Endothelial cell of umbilical vein (primary cell): ENCODE results near the gene QRICH2. TPM values are rescaled to one million over a fixed set of nuclear protein-coding genes. Genes with fewer than 3 reads are reported as not detected.
A peak's percentile ranks its signal among the peaks of the same experiment; 100 is the strongest.

Experiments used
- BruUV-seq: library from RNA; stranded (reverse); fragments of 400-500 nt; replicated peaks from 2 replicates; lab custom pipeline; 2021; lab: Mats Ljungman, UMichigan
- CTCF ChIA-PET: fragments of 300-600, 350-600 bp; sonication (Branson Sonifier 250); formaldehyde crosslinking; loops from one replicate; lab custom pipeline; 2021; ENCODE audit warnings: antibody characterized with exemption, inconsistent platforms; lab: Charles Lee
- POLR2A ChIA-PET: fragments of 300-600, 350-600 bp; sonication (Branson Sonifier 250); formaldehyde crosslinking; loops from one replicate; lab custom pipeline; 2021; ENCODE audit warnings: antibody characterized with exemption, inconsistent platforms; lab: Charles Lee
- DNase-seq: peaks from one replicate; pipeline ENCODE4 v3.0.0-alpha.2; 2011; ENCODE audit warnings: low read depth, low spot score
- FAIRE-seq: peaks from 2 replicates; lab custom pipeline; 2011; peaks lifted over from hg19 to GRCh38; lab: Jason Lieb, UNC
- H2AFZ ChIP-seq: 2 replicates; pipeline ENCODE4 v1.6.0; 2012; ENCODE audit warnings: low read depth, low read length, control low read depth, inconsistent platforms
- H3K27ac ChIP-seq: 2 replicates; pipeline ENCODE4 v1.5.1; 2011; ENCODE audit warnings: low read depth, mild to moderate bottlenecking, control low read depth, low read length, moderate library complexity; ENCODE audit not compliant: insufficient read depth
- H3K27me3 ChIP-seq, 2 experiments: 2 replicates each; pipeline versions ENCODE4 v1.6.0 to v1.6.1; 2011; ENCODE audit warnings: low read length in 2 of 2, mixed read lengths in 1 of 2; ENCODE audit not compliant: control insufficient read depth in 2 of 2, insufficient read depth in 2 of 2
- H3K36me3 ChIP-seq, 2 experiments: 2 replicates in 1 of 2; 3 replicates in 1 of 2; pipeline ENCODE4 v1.5.1; 2011; ENCODE audit warnings: low read length in 2 of 2, mild to moderate bottlenecking in 1 of 2, moderate library complexity in 1 of 2; ENCODE audit not compliant: control insufficient read depth in 2 of 2, insufficient read depth in 2 of 2; ENCODE audit errors: extremely low read depth in 1 of 2
- H3K4me1 ChIP-seq: 3 replicates; pipeline ENCODE4 v1.5.1; 2011; ENCODE audit warnings: mild to moderate bottlenecking, low read length; ENCODE audit not compliant: control insufficient read depth, insufficient read depth; ENCODE audit errors: extremely low read depth
- H3K4me2 ChIP-seq: 2 replicates; pipeline ENCODE4 v1.6.1; 2011; ENCODE audit warnings: low read length, control low read depth, mixed read lengths; ENCODE audit not compliant: insufficient read depth
- H3K4me3 ChIP-seq, 3 experiments: fragments of 200-600 bp in 1 of 3; sonication (generic), shearing (Covaris generic) in 1 of 3; replicated peaks in 1 of 3; 2 replicates each; pipeline ENCODE4 v1.5.1; 2011 to 2016; ENCODE audit warnings: control low read depth in 3 of 3, low read length in 3 of 3, mild to moderate bottlenecking in 2 of 3, inconsistent platforms in 1 of 3, low read depth in 1 of 3, moderate library complexity in 1 of 3; ENCODE audit not compliant: insufficient read depth in 1 of 3
- H3K79me2 ChIP-seq: 2 replicates; pipeline ENCODE4 v1.6.0; 2012; ENCODE audit warnings: low read length, inconsistent platforms; ENCODE audit not compliant: control insufficient read depth, insufficient read depth
- H3K9ac ChIP-seq: replicated peaks from 2 replicates; pipeline ENCODE3; 2011; ENCODE audit warnings: low read length, control low read depth; ENCODE audit not compliant: insufficient read depth; ENCODE audit errors: extremely low read depth
- H3K9me1 ChIP-seq: replicated peaks from 3 replicates; pipeline ENCODE4 v1.6.0; 2011; ENCODE audit warnings: mild to moderate bottlenecking, low read length; ENCODE audit not compliant: control insufficient read depth, insufficient read depth; ENCODE audit errors: extremely low read depth
- H3K9me3 ChIP-seq: replicated peaks from 2 replicates; pipeline ENCODE4 v1.5.1; 2012; ENCODE audit warnings: low read length, inconsistent platforms; ENCODE audit not compliant: control insufficient read depth, insufficient read depth
- H4K20me1 ChIP-seq: replicated peaks from 2 replicates; pipeline ENCODE3; 2011; ENCODE audit warnings: mild to moderate bottlenecking, low read length; ENCODE audit not compliant: control insufficient read depth, insufficient read depth; ENCODE audit errors: extremely low read depth
- EZH2 ChIP-seq: IDR thresholded peaks from 2 replicates; pipeline ENCODE4 v1.6.1; 2012; ENCODE audit warnings: borderline replicate concordance, low read depth, mild to moderate bottlenecking, moderate library complexity, low read length, inconsistent platforms; ENCODE audit not compliant: severe bottlenecking
- FOS ChIP-seq: IDR thresholded peaks from 2 replicates; pipeline ENCODE4 v1.6.1; 2011; ENCODE audit warnings: mild to moderate bottlenecking, low read length, moderate library complexity, borderline replicate concordance; ENCODE audit not compliant: insufficient read depth
- GATA2 ChIP-seq: IDR thresholded peaks from 2 replicates; pipeline ENCODE4 v1.7.0; 2011; ENCODE audit warnings: low read depth, mild to moderate bottlenecking, moderate library complexity, mixed read lengths, low read length; ENCODE audit not compliant: insufficient read length, insufficient read depth
- JUN ChIP-seq: IDR thresholded peaks from 2 replicates; pipeline ENCODE4 v1.6.1; 2011; ENCODE audit warnings: borderline replicate concordance, low read depth; ENCODE audit not compliant: insufficient read length, insufficient read depth
- MYC ChIP-seq: IDR thresholded peaks from one replicate; pipeline ENCODE4 v1.6.1; 2011; ENCODE audit warnings: mild to moderate bottlenecking, low read depth, low read length
- POLR2A ChIP-seq: IDR thresholded peaks from 2 replicates; pipeline ENCODE4 v1.6.1; 2012; ENCODE audit warnings: low read depth, mild to moderate bottlenecking, control low read depth, low read length
- POLR2AphosphoS5 ChIP-seq: IDR thresholded peaks from 2 replicates; pipeline ENCODE4 v1.6.1; 2012; ENCODE audit warnings: low read depth, mild to moderate bottlenecking, control low read depth, low read length, moderate library complexity; ENCODE audit not compliant: insufficient read depth
- dilution Hi-C: fragments of 300-500 bp; cut with MboI; formaldehyde crosslinking; loops from one replicate; pipeline ENCODE4 v1.15.0; 2019; ENCODE audit warnings: low sequenced_read_pairs; ENCODE audit not compliant: extremely low pct_ligation_motif_present
- intact Hi-C: fragments of 100-400 bp; cut with micrococcal nuclease; formaldehyde crosslinking; loops from one replicate; pipeline ENCODE4 v1.10.0; 2022
- polyA plus RNA-seq, 4 experiments: library from polyadenylated mRNA; depleted of rRNA in 3 of 4; stranded (reverse) in 3 of 4; unstranded in 1 of 4; fragments of >200 nt; gene quantifications; 2 replicates each; pipeline versions ENCODE4 v1.2.1 to v1.2.3, GENCODE V29; 2011 to 2012; ENCODE audit warnings: missing spikeins in 1 of 4
- total RNA-seq: library from RNA; stranded (reverse); gene quantifications from 2 replicates; pipeline ENCODE4 v1.2.3, GENCODE V29; 2021
- TF ChIP-seq, protein P1 (sequence below): IDR thresholded peaks from 2 replicates; pipeline ENCODE4 v1.6.1; 2011; ENCODE audit not compliant: insufficient read depth, insufficient read length
- TF ChIP-seq, protein P2 (sequence below), 2 donors: IDR thresholded peaks; 1 replicate in 1 of 2; 2 replicates in 1 of 2; pipeline ENCODE4 v1.5.1; 2011; ENCODE audit warnings: low read length in 2 of 2, mild to moderate bottlenecking in 2 of 2, moderate library complexity in 2 of 2, control low read depth in 1 of 2, inconsistent platforms in 1 of 2, low read depth in 1 of 2; ENCODE audit not compliant: insufficient read depth in 1 of 2; ENCODE audit errors: extremely low read depth in 1 of 2

Gene QRICH2
- total and polyA plus RNA-seq, 2 donors (not counting 3 experiments of a cell fraction or from before 2014, with no cell fraction given): 6.7 to 9.6 TPM

DNA sequence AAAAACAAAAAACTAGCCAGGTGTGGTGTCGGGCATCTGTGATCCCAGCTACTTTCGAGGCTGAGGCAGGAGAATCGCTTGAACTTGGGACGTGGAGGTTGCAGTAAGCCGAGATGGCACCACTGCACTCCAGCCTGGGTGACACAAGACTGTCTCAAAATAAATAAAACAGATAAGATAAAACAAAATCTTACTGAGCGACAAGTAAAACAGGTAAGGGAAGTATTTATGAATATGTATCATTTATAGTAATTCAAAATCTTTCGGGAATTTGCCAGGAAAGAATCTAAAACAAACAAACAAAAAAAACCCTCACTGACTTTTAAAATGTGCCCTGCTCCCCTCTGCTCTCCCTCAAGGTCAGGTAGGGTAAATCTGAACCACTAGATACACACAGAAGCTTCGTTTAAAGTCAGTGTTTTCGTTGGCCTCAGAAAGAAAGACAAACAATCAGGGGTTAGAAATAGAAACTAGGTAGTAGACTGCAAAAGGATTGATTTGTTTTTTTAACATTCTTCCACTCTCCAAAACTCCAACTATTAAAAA lies 43.5 kb upstream of the QRICH2 start:
- BruUV-seq: no TSS peak
- intact Hi-C loops (no loop called here), dilution Hi-C loops (no loop called here)
- peaks cover 0 to 5% of the 10 kb centered on the region in 2 experiments for H3K36me3 ChIP-seq
- no peaks in the 10 kb centered on the region for H3K27me3 ChIP-seq
- CTCF ChIA-PET: interaction anchor here (0.9 to 4.5 kb wide), 13 partner anchors 12 to 107 kb away, joined by 3 to 57 read pairs (median 5); partner anchors contain the start of gene SPHK1
- H3K9me1 ChIP-seq: no peaks in the 10 kb centered on the region
- no peaks in the 10 kb centered on the region for H4K20me1 ChIP-seq
- peak overlapping the region; percentile 86 for H3K4me2 ChIP-seq
- H2AFZ ChIP-seq: no peak overlapping the region
- H3K9me3 ChIP-seq: no peaks in the 10 kb centered on the region
- peak overlapping the region in 2 of 3 experiments; percentile 8 to 52 for H3K4me3 ChIP-seq
- FAIRE-seq: peak; percentile 75
- DNase-seq: peak; percentile 52
- H3K4me1 ChIP-seq: peaks cover 10% of the 10 kb centered on the region
- TF ChIP-seq POLR2AphosphoS5: no peak
- TF ChIP-seq, protein P1, sequence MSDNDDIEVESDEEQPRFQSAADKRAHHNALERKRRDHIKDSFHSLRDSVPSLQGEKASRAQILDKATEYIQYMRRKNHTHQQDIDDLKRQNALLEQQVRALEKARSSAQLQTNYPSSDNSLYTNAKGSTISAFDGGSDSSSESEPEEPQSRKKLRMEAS: no peak
- no peak for TF ChIP-seq MYC
- TF ChIP-seq EZH2: no peak
- TF ChIP-seq JUN: no peak
- H3K79me2 ChIP-seq: peaks cover 29% of the 10 kb centered on the region
- no peak overlapping the region for H3K9ac ChIP-seq
- POLR2A ChIA-PET: no interaction called here
- peak overlapping the region; percentile 17 for H3K27ac ChIP-seq

DNA sequence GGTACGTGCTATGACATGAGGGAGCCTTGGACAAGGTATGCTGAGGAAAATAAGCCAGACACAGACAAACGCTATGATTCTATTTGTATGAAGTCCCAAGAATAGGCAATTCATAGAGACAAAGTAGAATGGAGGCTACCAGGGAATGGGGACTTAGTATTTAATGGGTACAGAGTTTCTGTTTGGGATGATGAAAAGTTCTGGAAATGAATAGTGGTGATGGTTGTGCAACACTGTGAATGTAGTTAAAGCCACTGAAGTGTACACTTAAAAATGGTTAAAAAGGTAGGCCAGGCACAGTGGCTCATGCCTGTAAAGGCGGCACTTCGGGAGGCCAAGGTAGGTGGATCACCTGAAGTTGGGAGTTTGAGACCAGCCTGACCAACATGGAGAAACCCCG lies 42.4 kb upstream of the QRICH2 start:
- no peak overlapping the region for H3K4me3 ChIP-seq
- intact Hi-C loops: no loop called here
- TF ChIP-seq GATA2: no peak
- no peak for TF ChIP-seq JUN
- TF ChIP-seq, protein P1: no peak
- TF ChIP-seq, protein P2, sequence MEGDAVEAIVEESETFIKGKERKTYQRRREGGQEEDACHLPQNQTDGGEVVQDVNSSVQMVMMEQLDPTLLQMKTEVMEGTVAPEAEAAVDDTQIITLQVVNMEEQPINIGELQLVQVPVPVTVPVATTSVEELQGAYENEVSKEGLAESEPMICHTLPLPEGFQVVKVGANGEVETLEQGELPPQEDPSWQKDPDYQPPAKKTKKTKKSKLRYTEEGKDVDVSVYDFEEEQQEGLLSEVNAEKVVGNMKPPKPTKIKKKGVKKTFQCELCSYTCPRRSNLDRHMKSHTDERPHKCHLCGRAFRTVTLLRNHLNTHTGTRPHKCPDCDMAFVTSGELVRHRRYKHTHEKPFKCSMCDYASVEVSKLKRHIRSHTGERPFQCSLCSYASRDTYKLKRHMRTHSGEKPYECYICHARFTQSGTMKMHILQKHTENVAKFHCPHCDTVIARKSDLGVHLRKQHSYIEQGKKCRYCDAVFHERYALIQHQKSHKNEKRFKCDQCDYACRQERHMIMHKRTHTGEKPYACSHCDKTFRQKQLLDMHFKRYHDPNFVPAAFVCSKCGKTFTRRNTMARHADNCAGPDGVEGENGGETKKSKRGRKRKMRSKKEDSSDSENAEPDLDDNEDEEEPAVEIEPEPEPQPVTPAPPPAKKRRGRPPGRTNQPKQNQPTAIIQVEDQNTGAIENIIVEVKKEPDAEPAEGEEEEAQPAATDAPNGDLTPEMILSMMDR (IDR thresholded peaks at IDR 0.05; ENCODE audit: extremely low read depth in 1 of 2, insufficient read depth in 1 of 2, low read depth in 1 of 2, low read length in 2 of 2): no peak
- no peak for TF ChIP-seq EZH2
- no peak for TF ChIP-seq POLR2AphosphoS5
- no peak for TF ChIP-seq MYC
- no peak for TF ChIP-seq FOS
- TF ChIP-seq POLR2A: no peak
- FAIRE-seq (no peak), DNase-seq (no peak)
- dilution Hi-C loops: no loop called here
- no peak overlapping the region for H2AFZ ChIP-seq
- CTCF ChIA-PET: interaction anchor here (2.3 to 4.1 kb wide), 3 partner anchors 15 to 48 kb away, joined by 12 to 40 read pairs (median 30); no protein-coding TSS in a partner anchor
- H3K4me1 ChIP-seq: peaks cover 10% of the 10 kb centered on the region
- peaks cover 0 to 12% of the 10 kb centered on the region in 2 experiments for H3K36me3 ChIP-seq
- POLR2A ChIA-PET: interaction anchor here (1.0 kb wide), 1 partner anchor 32 kb away, joined by 3 read pairs; no protein-coding TSS in a partner anchor
- no peak overlapping the region for H3K9ac ChIP-seq
- H3K79me2 ChIP-seq: peaks cover 29% of the 10 kb centered on the region
- no peak overlapping the region for H3K4me2 ChIP-seq
- no peaks in the 10 kb centered on the region for H3K27me3 ChIP-seq
- H3K9me3 ChIP-seq: no peaks in the 10 kb centered on the region
- no peak overlapping the region for H3K27ac ChIP-seq
- H3K9me1 ChIP-seq: no peaks in the 10 kb centered on the region
- H4K20me1 ChIP-seq: no peaks in the 10 kb centered on the region
- no TSS peak for BruUV-seq
